Effector memory CD8-positive, alpha-beta T cell (primary cell): ENCODE results near the gene FN3K.
"Not testable (repeated sequence)": the region's sequence is repeated elsewhere in the genome, so short reads cannot be mapped to it uniquely, and the experiment has no call there.

Experiments
- ATAC-seq: fragments of 150-1000 bp; cut with Tn5 transposase; replicated peaks from 2 replicates; pipeline ENCODE4 v1.10.0; 2021; ENCODE audit warnings: mild to moderate bottlenecking, moderate library complexity
- DNase-seq, 3 experiments: peaks; one replicate each; pipeline ENCODE4 v3.0.0; 2021
- H3K27ac Mint-ChIP-seq, 2 donors: one replicate each; pipeline ENCODE4 v1.8.0; 2022; ENCODE audit warnings: mild to moderate bottlenecking in 2 of 2, mixed read lengths in 2 of 2, moderate library complexity in 2 of 2
- H3K27me3 Mint-ChIP-seq, 2 donors: one replicate each; pipeline ENCODE4 v1.8.0; 2022; ENCODE audit warnings: mixed read lengths in 2 of 2
- H3K36me3 Mint-ChIP-seq: one replicate; pipeline ENCODE4 v1.8.0; 2022; ENCODE audit warnings: mild to moderate bottlenecking, moderate library complexity, mixed read lengths; ENCODE audit not compliant: insufficient read depth
- H3K4me1 Mint-ChIP-seq, 2 donors: one replicate each; pipeline ENCODE4 v1.8.0; 2022; ENCODE audit warnings: low read depth in 2 of 2, mixed read lengths in 2 of 2
- H3K4me3 Mint-ChIP-seq, 2 donors: one replicate each; pipeline ENCODE4 v1.8.0; 2022; ENCODE audit warnings: mild to moderate bottlenecking in 2 of 2, mixed read lengths in 2 of 2, moderate library complexity in 2 of 2
- H3K9me3 Mint-ChIP-seq, 2 donors: one replicate each; pipeline ENCODE4 v1.8.0; 2022; ENCODE audit warnings: mixed read lengths in 2 of 2

The FN3K gene

DNA sequence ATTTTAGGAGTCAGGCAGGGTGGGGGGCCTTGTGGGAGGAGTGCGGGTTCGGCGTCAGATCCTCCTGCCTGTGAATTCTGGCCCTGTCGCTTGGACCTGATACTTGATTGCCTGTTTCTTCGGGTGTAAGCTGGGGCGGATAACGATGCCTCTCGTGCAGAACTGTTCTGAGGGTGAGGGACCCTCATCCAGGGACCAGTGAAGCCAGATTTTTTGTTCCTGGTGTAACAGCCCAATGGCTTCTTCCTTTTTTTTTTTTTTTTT is 17.7 kb downstream of the FN3K start:
- Mint-ChIP-seq H3K36me3 (peaks cover 15% of the 10 kb centered on the region), H3K9me3 (no peaks in the 10 kb centered on the region)

DNA sequence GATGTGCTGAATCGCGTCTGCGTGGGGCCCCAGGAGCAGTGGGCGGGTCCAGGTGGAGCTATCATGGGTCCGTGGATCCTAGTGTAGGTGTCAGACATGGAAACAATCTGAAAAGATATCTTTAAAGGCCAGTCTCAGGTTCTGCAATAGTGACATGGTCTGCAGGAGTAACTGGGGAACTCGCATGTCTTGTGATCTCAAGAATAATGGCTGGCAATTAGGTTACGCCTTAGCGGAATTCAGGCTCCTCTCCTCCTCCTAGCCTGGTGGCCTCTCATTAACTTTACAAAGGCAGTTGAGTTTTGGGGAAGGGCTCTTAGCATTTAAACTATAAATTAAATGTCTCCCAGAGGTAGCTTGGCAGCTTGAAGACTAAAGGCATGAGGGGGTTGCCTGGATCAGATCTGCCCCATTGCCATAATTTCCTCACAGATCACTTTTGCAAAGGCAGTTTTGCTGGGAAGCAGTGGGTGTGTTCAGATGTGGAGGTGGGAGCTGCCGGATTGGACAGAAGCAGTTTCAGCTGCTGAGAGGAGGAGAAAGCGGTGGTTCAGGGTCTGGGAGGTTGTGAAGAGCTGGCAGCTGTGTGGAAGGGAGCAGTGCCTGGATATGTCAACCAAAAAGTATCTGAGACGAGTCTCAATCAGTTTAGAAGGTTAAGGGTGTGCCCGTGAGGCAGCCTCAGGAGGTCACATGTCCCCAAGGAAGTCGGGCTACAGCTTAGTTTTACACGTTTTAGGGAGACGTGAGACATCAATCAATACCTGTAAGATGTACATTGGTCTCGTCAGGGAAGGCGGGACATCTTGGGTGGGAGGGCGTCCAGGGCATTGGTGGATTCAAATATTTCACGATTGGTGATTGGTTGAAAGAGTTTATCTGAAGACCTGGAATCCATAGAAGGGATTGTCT is 19.1 kb downstream of the FN3K start:
- DNase-seq (no peak), ATAC-seq (no peak)
- Mint-ChIP-seq H3K4me1 (peaks cover 23 to 26% of the 10 kb centered on the region in 2 donors), H3K27ac (no peak overlapping the region), H3K27me3 (no peaks in the 10 kb centered on the region), H3K4me3 (no peak overlapping the region), H3K9me3 (no peaks in the 10 kb centered on the region), H3K36me3 (peaks cover 23% of the 10 kb centered on the region)

More for the DNA sequence above, 17.7 kb downstream of the FN3K start:
- peak overlapping the region; percentile 82 to 86 for H3K4me3 Mint-ChIP-seq
- no peak overlapping the region for H3K27ac Mint-ChIP-seq
- ATAC-seq (no peak), DNase-seq (no peak)
- H3K27me3 Mint-ChIP-seq, result no peaks in the 10 kb centered on the region
- peaks cover 21 to 26% of the 10 kb centered on the region in 2 donors for H3K4me1 Mint-ChIP-seq

- Mint-ChIP-seq H3K9me3 (no peaks in the 10 kb centered on the region), H3K27me3 (no peaks in the 10 kb centered on the region), H3K4me1 (peaks cover 23 to 34% of the 10 kb centered on the region in 2 donors), H3K4me3 (no peak overlapping the region), H3K27ac (no peak overlapping the region), H3K36me3 (peaks cover 21% of the 10 kb centered on the region)
- no peak for ATAC-seq
- no peak for DNase-seq
Measured at GRCh38 chr17:82756166-82756565, 20.8 kb downstream of the FN3K start.

DNA sequence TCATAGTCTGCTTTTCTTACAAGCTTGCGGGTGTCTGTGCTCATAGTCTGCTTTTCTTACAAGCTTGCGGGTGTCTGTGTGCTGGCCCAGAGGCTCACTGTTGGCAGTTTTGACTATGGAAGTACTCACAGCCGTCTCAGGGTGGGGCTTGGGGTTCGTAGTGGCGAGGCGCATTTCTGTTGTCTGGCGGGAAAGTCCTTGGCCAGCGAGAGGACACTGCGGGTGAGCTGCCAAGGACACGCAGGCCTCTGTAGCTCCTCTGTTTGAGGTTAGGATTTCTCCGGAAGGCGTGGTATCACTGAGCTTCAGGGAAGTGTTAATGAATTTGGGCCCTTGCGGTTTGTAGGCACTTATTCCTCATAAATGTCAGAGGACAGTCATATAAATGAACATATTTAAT is 30.0 kb downstream of the FN3K start:
- Mint-ChIP-seq H3K4me3 (no peak overlapping the region), H3K27me3 (no peaks in the 10 kb centered on the region), H3K36me3 (peaks cover 24% of the 10 kb centered on the region), H3K4me1 (peaks cover 2 to 15% of the 10 kb centered on the region in 2 donors), H3K27ac (peak overlapping the region in 1 of 2 donors; percentile 38), H3K9me3 (no peaks in the 10 kb centered on the region)
- no peak for DNase-seq
- ATAC-seq, result no peak

DNA sequence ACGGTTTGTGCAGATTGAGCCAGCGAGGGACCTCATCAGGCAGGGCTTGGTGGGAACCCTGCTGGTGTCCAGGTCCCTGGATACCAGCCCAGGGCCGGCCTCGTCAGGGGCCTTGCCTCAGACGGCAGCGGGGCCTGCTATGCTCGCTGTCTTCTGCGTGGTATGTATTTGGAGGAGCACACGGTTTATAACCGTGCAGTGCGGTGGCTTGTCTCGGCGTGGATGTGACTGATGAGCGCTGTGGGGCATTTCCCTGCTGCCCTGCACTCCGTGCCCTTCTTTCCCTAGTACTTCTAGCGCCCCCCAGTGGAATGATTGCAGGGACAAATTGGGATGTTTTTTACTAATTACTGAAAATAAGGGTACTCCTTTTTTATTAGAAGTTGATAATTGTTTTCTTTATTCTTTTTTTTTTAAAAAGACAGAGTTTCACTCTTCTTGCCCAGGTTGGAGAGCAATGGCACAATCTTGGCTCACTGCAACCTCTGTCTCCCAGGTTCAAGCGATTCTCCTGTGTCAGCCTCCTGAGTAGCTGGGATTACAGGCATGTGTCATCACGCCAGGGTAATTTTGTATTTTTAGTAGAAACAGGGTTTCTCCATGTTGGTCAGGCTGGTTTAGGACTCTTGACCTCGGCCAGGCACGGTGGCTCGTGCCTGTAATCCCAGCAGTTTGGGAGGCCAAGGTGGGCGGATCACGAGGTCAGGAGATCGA is 31.8 kb downstream of the FN3K start:
- Mint-ChIP-seq H3K36me3 (peaks cover 27% of the 10 kb centered on the region), H3K4me1 (peaks cover 3 to 10% of the 10 kb centered on the region in 2 donors), H3K27me3 (no peaks in the 10 kb centered on the region), H3K4me3 (no peak overlapping the region), H3K9me3 (no peaks in the 10 kb centered on the region), H3K27ac (no peak overlapping the region)
- ATAC-seq, result no peak
- peak in 2 of 3 experiments; percentile 25 to 27 for DNase-seq

DNA sequence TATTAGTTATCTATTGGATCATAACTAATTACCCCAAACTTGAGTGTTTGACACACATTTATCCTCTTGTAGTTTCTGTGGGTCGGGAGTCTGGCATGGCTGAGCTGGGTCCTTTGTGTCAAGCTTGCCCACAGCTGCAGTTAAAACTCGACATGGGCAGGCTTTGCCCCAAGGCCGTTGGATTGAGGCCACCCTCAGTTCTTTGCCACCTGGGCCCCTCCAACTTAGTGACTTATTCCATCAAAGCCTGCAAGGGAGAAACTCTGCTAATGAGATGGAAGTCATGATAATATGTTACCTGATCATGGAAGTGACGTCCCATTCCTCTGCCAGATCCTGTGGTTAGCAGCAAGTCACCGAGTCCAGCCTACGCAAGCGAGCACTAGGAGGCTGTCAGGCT is 33.6 kb downstream of the FN3K start:
- ATAC-seq (no peak), DNase-seq (no peak)
- Mint-ChIP-seq H3K4me3 (no peak overlapping the region), H3K27me3 (no peaks in the 10 kb centered on the region), H3K9me3 (no peaks in the 10 kb centered on the region), H3K27ac (no peak overlapping the region), H3K4me1 (peaks cover 4 to 5% of the 10 kb centered on the region in 2 donors), H3K36me3 (peaks cover 25% of the 10 kb centered on the region)

GRCh38 chr17:82772026-82772425 is 36.6 kb downstream of the FN3K start:
- Mint-ChIP-seq H3K4me1 (peaks cover 16 to 20% of the 10 kb centered on the region in 2 donors), H3K4me3 (peak overlapping the region; percentile 46 to 54), H3K36me3 (peaks cover 25% of the 10 kb centered on the region), H3K9me3 (no peaks in the 10 kb centered on the region), H3K27ac (peak overlapping the region in 1 of 2 donors; percentile 67), H3K27me3 (no peaks in the 10 kb centered on the region)
- no peak for ATAC-seq
- no peak for DNase-seq

- not testable (repeated sequence) for H3K27me3 Mint-ChIP-seq, DNase-seq, ATAC-seq, H3K9me3 Mint-ChIP-seq, H3K36me3 Mint-ChIP-seq
- peak overlapping the region; percentile 76 for H3K4me3 Mint-ChIP-seq
- peaks cover 19 to 23% of the 10 kb centered on the region in 2 donors for H3K4me1 Mint-ChIP-seq
- H3K27ac Mint-ChIP-seq, result peak overlapping the region; percentile 46 to 85
Measured at GRCh38 chr17:82774456-82774855, 39.0 kb downstream of the FN3K start.

DNA sequence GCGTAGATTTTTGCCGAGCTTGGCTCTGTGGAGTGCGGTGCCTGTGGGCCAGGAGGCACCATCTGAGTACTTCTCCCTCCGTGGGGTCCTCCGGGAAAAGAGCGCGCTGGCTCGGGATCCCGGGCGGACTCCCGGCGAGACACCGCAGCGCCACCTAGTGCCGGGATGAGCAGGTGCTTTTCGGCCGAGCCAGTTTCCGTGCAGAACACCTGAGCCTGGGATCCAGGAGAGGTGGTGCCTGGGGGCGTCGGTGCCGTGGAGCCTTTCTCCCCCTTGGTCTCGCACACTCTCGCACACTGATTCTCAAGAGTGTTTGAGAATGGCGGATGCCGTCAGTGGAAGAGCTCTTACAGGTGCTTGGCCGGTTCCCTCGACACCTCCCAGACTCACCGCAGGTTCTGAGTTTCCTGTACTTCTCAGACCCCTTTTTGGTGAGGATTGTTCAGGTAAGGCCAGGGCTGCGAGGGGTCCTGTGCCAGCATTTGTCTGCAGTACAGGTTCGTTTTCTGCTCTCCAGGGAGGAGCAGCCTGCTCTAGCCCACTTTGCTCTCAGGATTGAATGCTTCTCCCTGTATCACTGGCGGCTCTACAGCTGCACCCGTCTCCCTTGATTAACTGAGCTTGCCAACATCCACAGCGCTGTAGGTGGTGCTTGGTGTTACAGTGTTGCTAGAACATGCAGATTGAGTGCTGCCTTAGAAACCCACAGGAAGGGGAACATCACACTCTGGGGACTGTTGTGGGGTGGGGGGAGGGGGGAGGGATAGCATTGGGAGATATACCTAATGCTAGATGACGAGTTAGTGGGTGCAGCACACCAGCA is 39.8 kb downstream of the FN3K start:
- peaks cover 19 to 23% of the 10 kb centered on the region in 2 donors for H3K4me1 Mint-ChIP-seq
- peak overlapping the region; percentile 84 to 85 for H3K27ac Mint-ChIP-seq
- H3K36me3 Mint-ChIP-seq, result peaks cover 9% of the 10 kb centered on the region
- H3K4me3 Mint-ChIP-seq, result peak overlapping the region; percentile 76
- no peaks in the 10 kb centered on the region for H3K9me3 Mint-ChIP-seq
- ATAC-seq (peak; percentile 96), DNase-seq (peak; percentile 36 to 54 (median 41))
- H3K27me3 Mint-ChIP-seq, result no peaks in the 10 kb centered on the region

GRCh38 chr17:82776454-82776853 is 41.0 kb downstream of the FN3K start:
- DNase-seq, result peak in 1 of 3 experiments; percentile 16
- peak overlapping the region; percentile 52 to 54 for H3K4me3 Mint-ChIP-seq
- H3K27ac Mint-ChIP-seq, result peak overlapping the region; percentile 30 to 85
- peak; percentile 31 for ATAC-seq
- peaks cover 9% of the 10 kb centered on the region for H3K36me3 Mint-ChIP-seq
- no peaks in the 10 kb centered on the region for H3K27me3 Mint-ChIP-seq
- H3K9me3 Mint-ChIP-seq, result no peaks in the 10 kb centered on the region
- H3K4me1 Mint-ChIP-seq, result peaks cover 19 to 23% of the 10 kb centered on the region in 2 donors

- H3K36me3 Mint-ChIP-seq, H3K9me3 Mint-ChIP-seq, H3K27me3 Mint-ChIP-seq, ATAC-seq, DNase-seq, H3K4me3 Mint-ChIP-seq: not testable (repeated sequence)
- H3K4me1 Mint-ChIP-seq, result peaks cover 25 to 29% of the 10 kb centered on the region in 2 donors
- H3K27ac Mint-ChIP-seq, result peak overlapping the region; percentile 36 to 78
Measured at GRCh38 chr17:82777778-82778375, 42.5 kb downstream of the FN3K start.

- no peaks in the 10 kb centered on the region for H3K9me3 Mint-ChIP-seq
- no peak for ATAC-seq
- H3K27me3 Mint-ChIP-seq, result no peaks in the 10 kb centered on the region
- H3K4me3 Mint-ChIP-seq, result no peak overlapping the region
- DNase-seq, result no peak
- no peak overlapping the region for H3K27ac Mint-ChIP-seq
- H3K4me1 Mint-ChIP-seq, result peaks cover 27 to 32% of the 10 kb centered on the region in 2 donors
- peaks cover 9% of the 10 kb centered on the region for H3K36me3 Mint-ChIP-seq
Measured at GRCh38 chr17:82779541-82779940, 44.1 kb downstream of the FN3K start.

GRCh38 chr17:82780195-82780594 is 44.8 kb downstream of the FN3K start:
- H3K4me3 Mint-ChIP-seq, result no peak overlapping the region
- ATAC-seq (no peak), DNase-seq (no peak)
- H3K27me3 Mint-ChIP-seq, result no peaks in the 10 kb centered on the region
- no peaks in the 10 kb centered on the region for H3K9me3 Mint-ChIP-seq
- H3K27ac Mint-ChIP-seq, result no peak overlapping the region
- peaks cover 20 to 27% of the 10 kb centered on the region in 2 donors for H3K4me1 Mint-ChIP-seq
- peaks cover 9% of the 10 kb centered on the region for H3K36me3 Mint-ChIP-seq
